GM21515 (cell line): Measurements from ENCODE around the gene PCBP3.
"Not testable (repeated sequence)": the region's sequence is repeated elsewhere in the genome, so short reads cannot be mapped to it uniquely, and the experiment has no call there.

Source experiments
- ATAC-seq: cut with Tn5 transposase; IDR thresholded peaks from one replicate; pipeline ENCODE4 v1.9.1; 2021; ENCODE audit not compliant: unreplicated experiment

Gene PCBP3

GRCh38 chr21:45870421-45870820 is 226.9 kb downstream of the PCBP3 start:
- no peak for ATAC-seq

GRCh38 chr21:45870851-45871615 is 227.5 kb downstream of the PCBP3 start:
- no peak for ATAC-seq

GRCh38 chr21:45871616-45872236 is 228.2 kb downstream of the PCBP3 start:
- ATAC-seq: no peak

GRCh38 chr21:45872471-45872870 is 228.9 kb downstream of the PCBP3 start:
- ATAC-seq: no peak

- ATAC-seq: no peak
Observed at GRCh38 chr21:45872902-45873301, 229.4 kb downstream of the PCBP3 start.

GRCh38 chr21:45873418-45873817 is 229.9 kb downstream of the PCBP3 start:
- ATAC-seq: no peak

DNA sequence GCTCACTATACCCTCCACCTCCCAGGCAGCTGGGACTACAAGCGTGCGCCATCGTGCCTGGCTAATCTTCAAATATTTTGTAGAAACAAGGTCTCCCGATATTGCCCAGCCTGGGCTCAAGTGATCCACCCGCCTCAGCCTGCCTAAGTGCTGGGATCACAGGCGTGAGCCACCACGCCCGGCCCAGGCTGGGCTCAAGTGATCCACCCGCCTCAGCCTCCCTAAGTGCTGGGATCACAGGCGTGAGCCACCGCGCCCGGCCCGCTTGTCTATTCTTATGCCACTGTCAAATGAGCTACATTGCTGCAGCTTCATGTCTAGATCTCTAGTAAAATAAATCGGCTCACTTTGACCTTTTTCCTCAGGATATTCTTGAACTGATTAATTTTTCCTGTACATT is 230.3 kb downstream of the PCBP3 start:
- ATAC-seq: no peak

DNA sequence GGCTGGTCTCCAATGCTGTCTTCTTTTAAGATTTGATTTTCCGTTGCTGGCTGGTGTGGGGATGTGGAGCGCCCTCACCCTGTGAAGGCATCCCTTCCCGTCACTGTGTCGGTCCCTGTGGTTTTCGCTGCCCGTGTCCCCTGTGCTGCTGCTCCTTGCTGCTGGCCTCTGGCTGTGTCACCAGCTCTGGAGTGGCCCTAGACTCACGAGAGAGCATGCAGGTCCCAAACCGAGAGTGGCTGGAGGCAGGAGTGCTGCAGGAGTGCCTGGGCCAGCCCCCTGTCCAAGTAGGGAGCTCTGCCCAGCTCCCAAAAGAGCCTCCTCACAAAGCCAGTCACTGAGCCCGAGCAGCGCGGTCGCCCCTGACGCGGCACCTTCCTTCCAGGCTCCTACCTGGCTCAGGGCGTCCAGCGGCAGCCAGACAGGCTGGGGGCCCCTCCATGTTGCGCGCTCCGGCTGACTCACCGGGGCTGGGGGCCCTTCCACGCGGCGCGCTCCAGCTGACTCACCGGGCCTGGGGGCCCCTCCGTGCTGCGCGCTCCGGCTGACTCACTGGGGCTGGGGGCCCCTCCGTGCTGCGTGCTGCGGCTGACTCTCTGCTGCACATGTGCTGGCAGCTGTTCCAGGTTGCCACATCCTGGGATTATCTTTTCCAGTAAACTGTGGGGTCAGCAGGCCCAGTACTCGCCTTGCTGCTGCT is 231.3 kb downstream of the PCBP3 start:
- no peak for ATAC-seq

GRCh38 chr21:45875416-45875760 is 231.9 kb downstream of the PCBP3 start:
- ATAC-seq: no peak

- ATAC-seq: no peak
Observed at GRCh38 chr21:45875881-45876280, 232.4 kb downstream of the PCBP3 start.

DNA sequence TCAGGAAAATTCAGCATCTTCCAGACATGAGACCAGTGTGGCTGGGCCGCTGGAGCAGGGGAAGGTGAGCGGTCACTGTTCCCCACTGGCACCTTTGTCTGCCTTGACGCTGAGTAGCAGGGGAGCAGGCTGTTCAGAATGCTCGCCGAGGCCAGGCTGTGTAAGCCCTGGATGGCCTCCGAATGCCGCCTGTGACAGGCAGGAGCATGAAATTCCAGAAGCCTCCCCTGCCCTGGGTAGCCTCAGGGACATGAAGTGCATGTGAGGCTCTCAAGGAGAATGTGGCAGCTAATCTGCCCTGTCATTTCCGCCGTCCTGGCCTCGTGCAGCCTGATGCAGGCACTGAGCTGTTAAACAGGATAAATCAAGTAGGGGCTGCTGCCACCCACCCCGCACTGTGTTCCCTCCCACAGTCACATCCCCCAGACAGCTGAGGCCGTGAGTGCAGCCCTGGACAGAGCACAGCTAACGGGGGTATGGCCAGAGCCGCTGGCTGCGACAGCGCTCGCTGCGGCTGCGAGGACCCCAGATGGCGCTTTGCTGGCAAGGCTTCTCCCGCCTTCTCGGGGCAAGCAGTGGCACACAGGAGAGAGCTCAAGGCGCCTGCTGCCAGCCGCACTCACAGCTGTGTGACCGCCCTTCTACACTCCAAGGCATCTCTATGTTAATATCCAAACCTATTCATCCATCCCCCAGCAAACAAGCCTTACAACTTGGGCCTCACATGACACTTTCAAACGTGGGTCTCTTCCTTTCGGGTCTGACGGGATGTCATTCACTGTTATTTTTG is 233.1 kb downstream of the PCBP3 start:
- ATAC-seq: no peak

DNA sequence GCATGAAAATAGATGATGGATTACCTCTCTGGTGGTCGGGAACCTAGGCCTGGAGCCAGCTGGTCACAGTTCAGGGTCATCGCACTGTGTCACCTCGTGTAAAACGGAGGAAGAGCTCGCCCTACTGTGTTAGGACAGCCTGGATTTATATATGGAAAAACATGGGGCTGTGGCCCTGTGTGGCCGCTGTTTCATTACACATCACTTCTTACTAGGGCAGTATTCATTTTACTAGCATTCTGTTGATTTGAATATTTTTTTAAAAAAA is 233.6 kb downstream of the PCBP3 start:
- no peak for ATAC-seq

GRCh38 chr21:45877821-45878469 is 234.4 kb downstream of the PCBP3 start:
- no peak for ATAC-seq

GRCh38 chr21:45880097-45881068 is 236.9 kb downstream of the PCBP3 start:
- no peak for ATAC-seq

DNA sequence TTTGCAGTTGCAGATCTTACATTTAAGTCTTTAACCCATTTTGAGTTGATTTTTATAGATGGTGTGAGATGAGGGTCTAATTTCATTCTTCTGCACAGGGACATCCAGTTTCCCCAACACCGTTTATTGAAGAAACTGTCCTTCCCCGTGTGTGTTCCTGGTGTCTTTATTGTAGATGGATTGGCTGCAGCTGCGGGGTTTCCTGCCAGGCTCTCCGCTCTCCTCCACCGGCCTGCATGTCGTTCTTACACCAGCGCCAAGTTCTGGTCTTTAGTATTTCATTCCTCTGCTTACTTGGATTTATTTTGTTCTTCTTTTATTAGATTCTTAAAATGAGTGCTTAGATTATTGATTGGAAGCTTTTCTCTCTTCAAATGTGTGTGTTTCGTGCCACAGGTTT is 239.1 kb downstream of the PCBP3 start:
- ATAC-seq: no peak

DNA sequence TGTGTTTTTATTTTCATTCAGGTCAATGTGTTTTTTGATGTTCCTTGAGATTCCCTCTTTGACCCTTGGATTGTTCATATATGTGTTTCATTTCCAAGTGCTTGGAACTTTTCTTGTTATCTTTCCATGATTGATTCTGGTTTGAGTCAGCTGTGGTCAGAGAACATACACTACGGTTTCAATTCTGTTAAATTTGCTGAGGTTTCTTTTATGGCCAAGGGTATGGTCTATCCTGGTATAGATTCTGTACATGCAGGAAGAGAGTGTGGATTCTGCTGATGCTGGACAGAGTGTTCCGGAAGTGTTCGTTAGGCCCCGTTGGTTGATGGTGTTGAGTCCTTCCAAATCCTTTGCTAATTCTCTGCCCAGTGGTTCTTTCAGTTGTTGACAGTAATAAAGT is 239.6 kb downstream of the PCBP3 start:
- no peak for ATAC-seq

DNA sequence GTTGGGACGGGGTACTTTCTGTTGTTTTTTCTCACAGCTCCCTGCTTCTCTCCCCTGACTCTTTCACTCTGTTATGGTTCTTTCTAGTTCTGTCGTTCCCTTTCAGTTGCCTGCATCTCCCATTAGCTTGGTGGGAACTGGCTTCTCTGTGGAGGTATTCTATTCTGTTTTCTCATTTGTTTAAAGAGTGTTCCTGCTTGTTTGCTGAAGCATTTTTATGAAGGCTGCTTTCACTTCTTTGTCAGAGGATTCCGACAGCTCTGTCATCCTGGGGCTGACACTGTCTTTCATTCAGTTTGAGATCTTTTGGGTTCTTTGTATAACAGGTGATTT is 242.0 kb downstream of the PCBP3 start:
- no peak for ATAC-seq

GRCh38 chr21:45885930-45886601 is 242.5 kb downstream of the PCBP3 start:
- ATAC-seq: not testable (repeated sequence)

DNA sequence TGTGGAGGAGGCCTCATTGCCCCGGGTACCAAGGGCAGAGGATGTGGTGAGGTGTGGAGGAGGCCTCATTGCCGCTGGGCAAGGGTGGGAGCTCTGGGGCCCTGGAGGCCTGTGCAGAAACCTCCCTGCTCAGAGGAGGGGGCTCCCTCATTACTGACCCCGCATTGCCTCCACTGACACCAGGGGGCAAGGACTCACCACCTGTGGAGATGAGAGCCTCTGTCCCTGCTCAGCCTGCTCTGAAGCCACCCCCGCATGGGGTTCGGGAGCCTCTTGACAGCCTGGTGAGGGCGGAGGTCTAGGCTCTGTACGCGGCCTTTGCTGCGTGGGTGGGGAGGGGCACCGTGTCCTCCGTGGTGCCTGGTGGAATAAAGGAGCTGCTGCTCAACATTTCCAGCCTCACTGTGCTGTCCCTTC is 243.1 kb downstream of the PCBP3 start:
- no peak for ATAC-seq
